BLaER1 treated with 17β-estradiol and CSF1 and Interleukin-3, amounts not matched to agents 10 nM and 100 nM (cell line): Measurements from ENCODE around the gene SRSF1.

Source experiments
- H3K27ac ChIP-seq, 11 experiments: shearing (Covaris generic); formaldehyde crosslinking; 2 replicates each; pipeline ENCODE4 v1.8.1; 2022
- H3K27me3 ChIP-seq, 11 experiments: shearing (Covaris generic); formaldehyde crosslinking; 2 replicates each; pipeline ENCODE4 v1.8.1; 2022
- H3K36me3 ChIP-seq, 11 experiments: shearing (Covaris generic); formaldehyde crosslinking; 2 replicates each; pipeline ENCODE4 v1.8.1; 2022
- H3K4me1 ChIP-seq, 10 experiments: shearing (Covaris generic); formaldehyde crosslinking; 2 replicates each; pipeline ENCODE4 v1.8.1; 2022
- H3K4me2 ChIP-seq, 11 experiments: shearing (Covaris generic); formaldehyde crosslinking; 2 replicates each; pipeline ENCODE4 v1.8.1; 2022
- H3K4me3 ChIP-seq, 10 experiments: shearing (Covaris generic); formaldehyde crosslinking; 2 replicates each; pipeline ENCODE4 v1.8.1; 2022
- H3K9ac ChIP-seq, 11 experiments: shearing (Covaris generic); formaldehyde crosslinking; 2 replicates each; pipeline ENCODE4 v1.8.1; 2022
- H3K9me3 ChIP-seq, 11 experiments: shearing (Covaris generic); formaldehyde crosslinking; replicated peaks in 1 of 11; 2 replicates each; pipeline ENCODE4 v1.8.1; 2022
- H4K20me1 ChIP-seq, 11 experiments: shearing (Covaris generic); formaldehyde crosslinking; 2 replicates each; pipeline ENCODE4 v1.8.1; 2022
- Cebpa-rat ChIP-seq, 11 experiments: shearing (Covaris generic); IDR thresholded peaks; 2 replicates each; pipeline ENCODE4 v1.8.1; 2022

Gene SRSF1

GRCh38 chr17:57987581-57988300, 19.3 kb downstream of the SRSF1 start, which contains the start of gene VEZF1:
TSS of gene VEZF1 (minus strand) at chr17:57988254. CDS start at chr17:57988111, 143 bp downstream.
- no peak for TF ChIP-seq Cebpa-rat (IDR thresholded peaks at IDR 0.05)
- Histone ChIP-seq H3K4me2 (peak within 1 kb of the TSS; percentile 84 to 97 (median 95)), H3K4me1 (peaks cover 68 to 80% (median 75%) of the 10 kb centered on the region in 10 experiments), H3K4me3 (peak within 1 kb of the TSS; percentile 76 to 95 (median 90)), H4K20me1 (peaks cover 40 to 54% (median 46%) of the 10 kb centered on the region in 11 experiments), H3K9ac (peak within 1 kb of the TSS; percentile 93 to 98 (median 97)), H3K36me3 (peaks cover 8 to 30% (median 21%) of the 10 kb centered on the region in 11 experiments; a peak in 21 of 22 replicates), H3K27me3 (no peaks in the 10 kb centered on the region), H3K9me3 (no peaks in the 10 kb centered on the region), H3K27ac (peak within 1 kb of the TSS; percentile 86 to 97 (median 96))

GRCh38 chr17:57986841-57987580, 20.0 kb downstream of the SRSF1 start:
- Histone ChIP-seq H3K4me1 (peaks cover 72 to 82% (median 79%) of the 10 kb centered on the region in 10 experiments), H3K27me3 (no peaks in the 10 kb centered on the region), H3K27ac (peak overlapping the region; percentile 86 to 97 (median 96)), H3K4me3 (peak overlapping the region; percentile 76 to 95 (median 90)), H3K4me2 (peak overlapping the region; percentile 83 to 94 (median 91)), H3K36me3 (peaks cover 16 to 37% (median 29%) of the 10 kb centered on the region in 11 experiments; a peak in 21 of 22 replicates), H4K20me1 (peaks cover 48 to 57% (median 53%) of the 10 kb centered on the region in 11 experiments), H3K9ac (peak overlapping the region; percentile 93 to 98 (median 97)), H3K9me3 (no peaks in the 10 kb centered on the region)
- TF ChIP-seq Cebpa-rat (IDR thresholded peaks at IDR 0.05): no peak

- Histone ChIP-seq H3K9me3 (no peaks in the 10 kb centered on the region), H3K9ac (peak overlapping the region; percentile 5 to 98 (median 96); a peak in 15 of 22 replicates), H3K36me3 (peaks cover 25 to 51% (median 41%) of the 10 kb centered on the region in 11 experiments), H3K27ac (peak overlapping the region in 8 of 11 experiments; percentile 15 to 97 (median 70); a peak in 12 of 22 replicates), H3K4me1 (peaks cover 63 to 75% (median 71%) of the 10 kb centered on the region in 10 experiments), H3K27me3 (no peaks in the 10 kb centered on the region), H3K4me2 (peak overlapping the region; percentile 83 to 94 (median 91)), H3K4me3 (peak overlapping the region in 9 of 10 experiments; percentile 76 to 95 (median 92); a peak in 9 of 20 replicates), H4K20me1 (peaks cover 62 to 70% (median 65%) of the 10 kb centered on the region in 11 experiments)
- no peak for TF ChIP-seq Cebpa-rat (IDR thresholded peaks at IDR 0.05)
Measured at GRCh38 chr17:57985675-57985974, 21.4 kb downstream of the SRSF1 start.

- TF ChIP-seq Cebpa-rat (IDR thresholded peaks at IDR 0.05): no peak
- H3K4me1 ChIP-seq: peaks cover 58 to 70% (median 66%) of the 10 kb centered on the region in 10 experiments
- H4K20me1 ChIP-seq: peaks cover 67 to 74% (median 70%) of the 10 kb centered on the region in 11 experiments
- peaks cover 31 to 56% (median 46%) of the 10 kb centered on the region in 11 experiments for H3K36me3 ChIP-seq
- H3K9me3 ChIP-seq: no peaks in the 10 kb centered on the region
- peak overlapping the region in 8 of 11 experiments; percentile 15 to 97 (median 36); a peak in 13 of 22 replicates for H3K27ac ChIP-seq
- H3K4me3 ChIP-seq: peak overlapping the region in 8 of 10 experiments; percentile 22 to 95 (median 92); a peak in 8 of 20 replicates
- H3K9ac ChIP-seq: peak overlapping the region; percentile 5 to 98 (median 96); a peak in 15 of 22 replicates
- no peaks in the 10 kb centered on the region for H3K27me3 ChIP-seq
- peak overlapping the region; percentile 83 to 94 (median 91) for H3K4me2 ChIP-seq
Measured at GRCh38 chr17:57984936-57985674, 21.9 kb downstream of the SRSF1 start.

GRCh38 chr17:57984261-57984890, 22.7 kb downstream of the SRSF1 start:
- H3K9ac ChIP-seq: peak overlapping the region in 6 of 11 experiments; percentile 20 to 98 (median 72); a peak in 6 of 22 replicates
- H3K4me2 ChIP-seq: peak overlapping the region; percentile 83 to 94 (median 91)

GRCh38 chr17:57983446-57983845, 23.6 kb downstream of the SRSF1 start:
- Histone ChIP-seq H3K4me3 (no peak overlapping the region), H3K9me3 (no peaks in the 10 kb centered on the region), H3K27me3 (no peaks in the 10 kb centered on the region), H3K36me3 (peaks cover 47 to 73% (median 63%) of the 10 kb centered on the region in 11 experiments), H4K20me1 (peaks cover 77 to 89% (median 83%) of the 10 kb centered on the region in 11 experiments), H3K9ac (no peak overlapping the region), H3K27ac (no peak overlapping the region), H3K4me1 (peaks cover 42 to 53% (median 50%) of the 10 kb centered on the region in 10 experiments), H3K4me2 (peak overlapping the region; percentile 83 to 94 (median 91); a peak in 18 of 22 replicates)
- no peak for TF ChIP-seq Cebpa-rat (IDR thresholded peaks at IDR 0.05)

More at GRCh38 chr17:57984261-57984890, 22.7 kb downstream of the SRSF1 start:
- Histone ChIP-seq H3K9me3 (no peaks in the 10 kb centered on the region), H3K27me3 (no peaks in the 10 kb centered on the region), H3K4me1 (peaks cover 51 to 63% (median 59%) of the 10 kb centered on the region in 10 experiments), H3K4me3 (peak overlapping the region in 2 of 10 experiments; percentile 88 to 95; a peak in 2 of 20 replicates), H4K20me1 (peaks cover 73 to 81% (median 76%) of the 10 kb centered on the region in 11 experiments), H3K27ac (peak overlapping the region in 3 of 11 experiments; percentile 44 to 96 (median 60); a peak in 5 of 22 replicates), H3K36me3 (peaks cover 38 to 64% (median 54%) of the 10 kb centered on the region in 11 experiments)
- TF ChIP-seq Cebpa-rat (IDR thresholded peaks at IDR 0.05): no peak

- Histone ChIP-seq H4K20me1 (peaks cover 79 to 95% (median 88%) of the 10 kb centered on the region in 11 experiments), H3K9me3 (no peaks in the 10 kb centered on the region), H3K27ac (no peak overlapping the region), H3K9ac (no peak overlapping the region; a peak in 1 of 22 replicates), H3K4me3 (no peak overlapping the region), H3K27me3 (no peaks in the 10 kb centered on the region), H3K36me3 (peaks cover 56 to 81% (median 71%) of the 10 kb centered on the region in 11 experiments), H3K4me1 (peaks cover 42 to 53% (median 50%) of the 10 kb centered on the region in 10 experiments), H3K4me2 (peak overlapping the region in 10 of 11 experiments; percentile 0 to 93 (median 84); a peak in 13 of 22 replicates)
- TF ChIP-seq Cebpa-rat (IDR thresholded peaks at IDR 0.05): no peak
Measured at GRCh38 chr17:57982452-57983170, 24.4 kb downstream of the SRSF1 start.
